KMS-11 (cell line): ENCODE measurements around the gene NDUFS6.
A peak's percentile ranks its signal among the peaks of the same experiment; 100 is the strongest.

Experiments
- H2AFZ ChIP-seq: fragments of 200-600 bp; sonication (generic); 2 replicates; pipeline ENCODE4 v1.6.1; 2016; ENCODE audit warnings: antibody characterized with exemption, mixed run types, low read depth
- H3K27ac ChIP-seq: fragments of 200-600 bp; sonication (generic); 2 replicates; pipeline ENCODE4 v1.6.1; 2016; ENCODE audit warnings: mild to moderate bottlenecking, mixed run types
- H3K27me3 ChIP-seq: fragments of 200-600 bp; sonication (generic); 2 replicates; pipeline ENCODE4 v1.6.1; 2017; ENCODE audit warnings: mild to moderate bottlenecking, low read depth, mixed run types, moderate library complexity; ENCODE audit not compliant: insufficient read depth
- H3K36me3 ChIP-seq: fragments of 200-600 bp; sonication (generic); 2 replicates; pipeline ENCODE4 v1.6.1; 2017; ENCODE audit warnings: mild to moderate bottlenecking, mixed run types; ENCODE audit not compliant: insufficient read depth
- H3K4me1 ChIP-seq: fragments of 200-600 bp; sonication (generic); 2 replicates; pipeline ENCODE4 v1.6.1; 2016; ENCODE audit warnings: mild to moderate bottlenecking, low read depth, mixed run types; ENCODE audit not compliant: poor library complexity, severe bottlenecking
- H3K4me2 ChIP-seq: fragments of 200-600 bp; sonication (generic); 2 replicates; pipeline ENCODE4 v1.7.0; 2016; ENCODE audit warnings: mild to moderate bottlenecking, mixed run types
- H3K4me3 ChIP-seq: fragments of 200-600 bp; sonication (generic); IDR thresholded peaks from 2 replicates; pipeline ENCODE4 v1.6.1; 2017; ENCODE audit warnings: low read depth, low read length, mixed read lengths; ENCODE audit not compliant: insufficient read depth
- H3K79me2 ChIP-seq: fragments of 200-600 bp; sonication (generic); 2 replicates; pipeline ENCODE4 v1.6.1; 2016; ENCODE audit warnings: low read depth, mixed run types; ENCODE audit not compliant: insufficient read depth
- H3K9ac ChIP-seq: fragments of 200-600 bp; sonication (generic); 2 replicates; pipeline ENCODE4 v1.6.1; 2016; ENCODE audit warnings: mild to moderate bottlenecking, mixed run types
- H4K20me1 ChIP-seq: fragments of 200-600 bp; sonication (generic); 2 replicates; pipeline ENCODE4 v1.6.1; 2016; ENCODE audit warnings: mild to moderate bottlenecking, mixed run types; ENCODE audit not compliant: insufficient read depth
- CTCF ChIP-seq: fragments of 200-600 bp; sonication (generic); conservative IDR thresholded peaks from 2 replicates; pipeline ENCODE4 v1.6.1; 2017; ENCODE audit warnings: low read depth, mild to moderate bottlenecking, antibody characterized with exemption, low read length, moderate library complexity, mixed read lengths

Gene NDUFS6

DNA sequence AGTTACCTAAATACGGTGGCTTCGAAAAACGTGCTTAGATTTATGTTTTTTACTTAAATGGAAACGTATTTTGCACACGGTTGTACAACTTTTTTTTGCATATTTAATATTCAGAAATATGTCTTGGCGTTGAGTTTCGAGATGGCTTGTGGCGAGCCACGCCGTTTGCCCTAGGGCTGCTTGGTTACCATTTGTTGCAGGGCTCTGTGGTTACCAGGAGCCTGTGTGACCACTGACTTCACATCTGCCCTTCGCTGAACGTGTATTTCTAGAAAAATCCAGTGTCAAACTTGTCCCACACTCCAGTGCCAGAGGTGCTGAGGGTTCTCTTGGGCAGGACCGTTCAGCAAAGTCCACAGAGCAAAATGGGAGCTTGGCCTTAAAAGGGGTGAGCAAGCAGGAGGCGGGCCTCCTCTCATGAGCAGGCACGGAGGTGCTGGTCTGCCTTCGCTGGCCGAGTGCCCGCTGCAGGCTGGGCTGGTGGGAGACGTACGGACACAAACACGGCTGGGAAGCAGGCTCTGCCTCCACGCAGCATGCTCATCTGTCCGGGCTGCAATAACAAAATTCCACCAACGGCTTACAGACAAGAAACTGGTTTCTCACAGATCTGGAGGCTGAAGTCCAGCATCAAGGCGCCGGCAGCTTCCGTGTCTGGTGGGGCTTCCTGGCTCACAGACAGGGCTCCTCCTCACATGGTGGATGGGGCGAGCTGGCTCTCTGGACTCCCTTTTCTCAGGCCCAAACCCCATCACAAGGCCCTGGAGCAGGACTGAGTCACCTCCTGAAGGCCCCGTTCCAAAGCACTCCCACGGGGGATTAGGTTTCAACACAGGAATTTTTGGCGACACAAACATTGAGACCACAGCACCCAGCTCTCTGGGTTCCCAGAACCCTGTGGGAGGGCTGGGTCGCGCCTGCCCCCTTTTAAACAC lies 7.0 kb upstream of the NDUFS6 start:
- H3K36me3 ChIP-seq: peaks cover 6% of the 10 kb centered on the region; the same call in 1 of the 2 replicates
- peaks cover 20% of the 10 kb centered on the region for H3K79me2 ChIP-seq
- H3K27ac ChIP-seq: peak overlapping the region; percentile 98; the same call in 1 of the 2 replicates
- no peaks in the 10 kb centered on the region for H4K20me1 ChIP-seq
- H3K4me1 ChIP-seq: peaks cover 59% of the 10 kb centered on the region
- peak overlapping the region; percentile 77 for H3K4me2 ChIP-seq
- no peaks in the 10 kb centered on the region for H3K27me3 ChIP-seq
- no peak overlapping the region for H3K4me3 ChIP-seq
- no peak for TF ChIP-seq CTCF
- H3K9ac ChIP-seq: no peak overlapping the region
- no peak overlapping the region for H2AFZ ChIP-seq

DNA sequence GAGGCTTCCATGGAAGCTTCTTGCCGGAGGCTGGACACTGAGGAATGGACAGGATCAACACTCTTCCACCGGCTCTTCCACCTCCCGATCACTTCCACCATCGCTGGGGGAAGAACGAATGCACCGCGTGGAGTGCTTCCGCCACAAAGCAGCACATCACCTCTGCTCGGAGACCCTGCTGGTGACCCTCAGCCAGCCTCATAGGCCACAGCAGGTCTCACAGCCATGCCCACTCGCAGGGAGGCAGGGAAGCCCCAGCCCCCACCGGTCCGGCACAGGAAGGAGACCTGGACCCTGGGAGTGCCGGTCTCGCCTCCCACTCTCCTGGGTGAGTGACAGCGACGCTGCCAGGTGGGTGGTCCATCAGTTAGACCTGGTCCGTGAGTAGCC lies 6.3 kb upstream of the NDUFS6 start:
- TF ChIP-seq CTCF: no peak
- H3K4me3 ChIP-seq: no peak overlapping the region
- no peak overlapping the region for H3K4me2 ChIP-seq
- H3K9ac ChIP-seq: no peak overlapping the region
- H2AFZ ChIP-seq: no peak overlapping the region
- peaks cover 6% of the 10 kb centered on the region; the same call in 1 of the 2 replicates for H3K36me3 ChIP-seq
- H3K79me2 ChIP-seq: peaks cover 21% of the 10 kb centered on the region
- H3K4me1 ChIP-seq: peaks cover 52% of the 10 kb centered on the region
- H4K20me1 ChIP-seq: no peaks in the 10 kb centered on the region
- H3K27ac ChIP-seq: no peak overlapping the region
- no peaks in the 10 kb centered on the region for H3K27me3 ChIP-seq

DNA sequence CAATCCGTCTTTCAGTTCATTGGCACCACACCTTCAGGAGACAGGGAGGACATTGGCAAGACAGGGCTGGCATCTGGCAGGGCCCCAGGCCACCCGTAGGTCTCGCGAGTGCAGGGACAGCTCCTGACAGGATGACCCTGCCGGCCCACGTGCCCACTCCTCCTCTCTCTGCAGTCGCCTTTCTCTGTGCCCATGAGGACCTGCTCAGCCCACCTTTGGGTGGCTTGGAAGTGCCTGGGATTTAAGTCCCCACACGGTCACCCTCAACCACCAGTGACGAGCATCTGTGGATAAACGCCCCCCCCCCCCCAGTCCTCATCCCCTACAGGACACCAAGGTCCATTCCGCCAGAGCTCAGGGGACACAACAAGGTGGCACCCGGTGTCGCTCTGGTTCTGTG lies 5.7 kb upstream of the NDUFS6 start:
- H3K27me3 ChIP-seq: no peaks in the 10 kb centered on the region
- no peak overlapping the region for H3K27ac ChIP-seq
- H4K20me1 ChIP-seq: no peaks in the 10 kb centered on the region
- no peak overlapping the region for H2AFZ ChIP-seq
- no peak for TF ChIP-seq CTCF
- H3K4me2 ChIP-seq: no peak overlapping the region
- H3K4me3 ChIP-seq: no peak overlapping the region
- peaks cover 24% of the 10 kb centered on the region for H3K79me2 ChIP-seq
- no peak overlapping the region for H3K9ac ChIP-seq
- H3K4me1 ChIP-seq: peaks cover 46% of the 10 kb centered on the region
- peaks cover 6% of the 10 kb centered on the region; the same call in 1 of the 2 replicates for H3K36me3 ChIP-seq

- Histone ChIP-seq H3K27ac (no peak overlapping the region), H3K36me3 (peaks cover 6% of the 10 kb centered on the region; the same call in 1 of the 2 replicates), H3K4me3 (no peak overlapping the region), H4K20me1 (no peaks in the 10 kb centered on the region), H2AFZ (no peak overlapping the region), H3K9ac (no peak overlapping the region), H3K27me3 (no peaks in the 10 kb centered on the region), H3K79me2 (peaks cover 27% of the 10 kb centered on the region), H3K4me2 (no peak overlapping the region), H3K4me1 (peaks cover 42% of the 10 kb centered on the region)
- TF ChIP-seq CTCF: no peak
Measured at GRCh38 chr5:1795931-1796330, 5.3 kb upstream of the NDUFS6 start.
